T-helper 9 cell (primary cell): ENCODE results near the gene SELENOO.
A peak's percentile ranks its signal among the peaks of the same experiment; 100 is the strongest.
"Not testable (repeated sequence)": the region's sequence is repeated elsewhere in the genome, so short reads cannot be mapped to it uniquely, and the experiment has no call there.

Experiments used
- DNase-seq: peaks from one replicate; pipeline ENCODE4 v3.0.0-alpha.2; 2020

The SELENOO gene

DNA sequence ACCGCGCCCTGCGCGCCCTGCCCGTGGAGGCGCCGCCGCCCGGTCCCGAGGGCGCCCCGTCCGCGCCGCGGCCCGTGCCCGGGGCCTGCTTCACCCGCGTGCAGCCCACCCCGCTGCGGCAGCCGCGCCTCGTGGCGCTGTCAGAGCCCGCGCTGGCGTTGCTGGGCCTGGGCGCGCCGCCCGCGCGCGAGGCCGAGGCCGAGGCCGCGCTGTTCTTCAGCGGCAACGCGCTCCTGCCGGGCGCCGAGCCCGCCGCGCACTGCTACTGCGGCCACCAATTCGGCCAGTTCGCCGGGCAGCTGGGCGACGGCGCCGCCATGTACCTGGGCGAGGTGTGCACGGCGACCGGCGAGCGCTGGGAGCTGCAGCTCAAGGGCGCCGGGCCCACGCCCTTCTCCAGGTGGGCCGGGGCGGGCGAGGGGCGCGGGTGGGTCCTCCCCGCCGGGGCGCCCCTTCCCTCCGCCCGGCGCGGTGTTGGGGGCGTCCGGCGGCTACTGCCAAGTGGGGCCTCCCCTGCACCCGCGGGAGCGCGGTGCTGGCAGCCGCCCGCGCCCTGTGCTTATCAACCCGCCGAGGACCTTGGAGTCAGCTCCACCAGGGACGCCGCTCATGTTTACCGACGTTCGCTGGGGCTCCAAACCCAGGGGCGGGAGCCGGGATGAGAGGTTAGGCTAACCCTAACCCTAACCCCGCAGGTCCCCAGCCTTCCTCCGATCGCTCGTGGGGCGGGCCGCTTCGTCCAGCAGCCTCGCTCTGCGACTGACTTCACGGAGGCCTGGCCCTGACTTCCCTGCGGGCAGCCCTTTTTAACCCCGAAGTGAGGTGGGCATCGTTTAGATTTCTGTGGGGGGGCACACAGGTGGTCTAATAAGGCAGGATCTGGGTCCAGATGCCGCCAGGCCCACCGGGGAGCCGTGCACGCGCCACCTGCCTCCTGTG is 649 bp downstream of the SELENOO start:
- DNase-seq: no peak

DNA sequence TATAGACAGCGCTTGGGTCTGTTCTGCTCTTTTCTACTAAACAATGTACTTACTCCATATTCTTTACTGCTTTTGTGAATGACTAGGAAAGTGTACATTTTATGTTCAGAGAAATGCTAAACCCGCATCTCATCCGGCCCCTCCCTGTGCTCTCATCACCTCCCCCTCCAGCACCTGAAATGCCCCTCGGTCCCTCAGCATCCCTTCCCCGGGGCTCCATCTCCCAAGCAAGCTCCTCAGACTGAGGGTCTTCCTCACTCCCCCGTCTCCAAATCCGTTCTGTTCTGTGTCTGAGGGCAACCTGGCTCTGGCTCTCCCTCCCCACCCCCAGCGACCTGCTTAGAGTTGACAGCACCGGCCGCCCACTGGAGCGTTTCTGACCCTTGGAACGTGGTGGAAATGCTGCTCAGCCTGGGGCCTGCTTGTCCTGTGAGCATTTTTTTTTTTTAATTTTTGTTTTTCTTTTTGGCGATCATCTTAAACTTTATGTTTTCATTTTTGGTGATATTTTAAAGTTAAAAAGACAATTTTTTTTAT is 1.4 kb downstream of the SELENOO start:
- DNase-seq: no peak

DNA sequence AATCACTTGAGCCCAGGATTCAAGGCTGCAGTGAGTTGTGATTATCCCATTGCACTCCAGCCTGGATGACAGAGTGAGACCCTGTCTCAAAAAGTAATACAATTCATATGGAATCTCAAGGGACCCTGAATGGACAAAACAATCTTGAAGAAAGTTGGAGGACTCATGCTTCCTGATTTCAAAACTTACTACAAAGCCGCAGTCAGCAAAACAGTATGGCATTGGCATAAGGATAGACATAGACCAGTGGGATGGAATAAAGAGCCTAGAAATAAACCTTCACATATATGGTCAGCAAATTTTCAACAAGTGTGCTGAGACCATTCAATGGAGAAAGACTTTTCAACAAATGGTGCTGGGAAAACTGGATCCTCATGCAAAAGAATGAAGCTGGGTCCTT is 2.5 kb downstream of the SELENOO start:
- DNase-seq: no peak

DNA sequence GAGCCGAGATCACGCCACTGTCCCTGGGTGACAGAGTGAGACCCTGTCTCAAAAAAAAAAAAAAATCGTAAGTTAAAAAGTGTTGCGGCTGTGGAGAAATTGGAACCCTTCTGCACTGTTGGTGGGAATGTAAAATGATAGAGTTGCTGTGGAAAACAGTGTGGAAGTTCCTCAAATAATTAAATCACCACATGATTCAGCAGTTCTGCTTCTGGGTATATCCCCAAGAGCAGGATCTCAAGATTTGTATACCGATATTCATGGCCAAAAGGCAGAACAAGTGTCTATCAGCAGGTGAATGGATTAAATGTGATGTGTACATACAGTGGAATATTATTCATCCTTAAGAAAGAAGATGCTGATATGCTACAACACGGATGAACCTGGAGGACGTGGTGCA is 3.8 kb downstream of the SELENOO start:
- DNase-seq: no peak

DNA sequence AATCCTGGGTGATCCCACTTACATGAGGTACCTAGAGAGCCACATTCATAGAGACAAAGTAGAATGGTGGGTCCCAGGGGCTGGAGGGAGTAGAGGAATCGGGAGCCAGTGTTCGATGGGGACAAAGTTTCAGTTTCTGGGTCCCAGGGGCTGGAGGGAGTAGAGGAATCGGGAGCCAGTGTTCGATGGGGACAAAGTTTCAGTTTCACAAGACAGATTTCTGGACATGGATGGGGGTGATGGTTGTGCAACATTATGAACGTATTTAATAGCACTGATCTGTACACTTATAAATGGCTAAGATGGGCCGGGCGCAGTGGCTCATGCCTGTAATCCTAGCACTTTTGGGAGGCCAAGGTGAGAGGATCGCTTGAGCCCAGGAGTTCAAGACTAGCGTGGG is 4.2 kb downstream of the SELENOO start:
- DNase-seq: not testable (repeated sequence)

DNA sequence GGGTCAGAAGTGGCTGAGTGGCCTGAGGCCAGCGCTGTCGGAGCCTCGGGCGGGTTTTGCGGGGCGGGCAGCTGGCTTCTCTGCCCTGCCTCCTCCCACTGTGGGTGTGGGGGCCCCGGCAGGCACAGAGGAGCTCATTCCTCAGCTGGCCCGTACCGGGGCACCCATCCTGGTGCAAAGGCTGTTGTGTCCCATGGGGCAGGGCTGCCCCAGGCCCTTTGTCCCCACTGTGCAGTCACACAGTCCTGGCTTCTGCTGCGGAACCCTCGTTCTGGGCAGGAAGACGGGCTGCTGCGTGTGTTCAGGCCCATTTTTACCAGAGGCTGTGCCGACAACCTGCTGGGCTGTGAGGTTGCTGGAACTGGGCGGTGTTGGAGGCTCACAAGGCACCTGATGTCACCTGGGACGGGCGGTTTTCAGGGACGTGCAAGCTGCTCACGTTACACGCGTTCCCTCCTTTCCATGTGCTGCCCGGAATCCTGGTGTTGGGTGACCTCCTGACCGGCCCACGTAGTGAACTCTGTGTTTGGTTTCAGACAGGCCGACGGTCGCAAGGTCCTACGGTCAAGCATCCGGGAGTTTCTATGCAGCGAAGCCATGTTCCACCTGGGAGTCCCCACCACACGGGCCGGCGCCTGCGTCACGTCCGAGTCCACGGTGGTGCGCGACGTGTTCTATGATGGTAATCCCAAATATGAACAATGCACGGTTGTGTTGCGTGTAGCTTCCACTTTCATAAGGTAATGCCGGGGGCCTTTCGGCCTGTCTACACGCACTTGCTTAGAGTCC is 5.2 kb downstream of the SELENOO start:
- DNase-seq: no peak

DNA sequence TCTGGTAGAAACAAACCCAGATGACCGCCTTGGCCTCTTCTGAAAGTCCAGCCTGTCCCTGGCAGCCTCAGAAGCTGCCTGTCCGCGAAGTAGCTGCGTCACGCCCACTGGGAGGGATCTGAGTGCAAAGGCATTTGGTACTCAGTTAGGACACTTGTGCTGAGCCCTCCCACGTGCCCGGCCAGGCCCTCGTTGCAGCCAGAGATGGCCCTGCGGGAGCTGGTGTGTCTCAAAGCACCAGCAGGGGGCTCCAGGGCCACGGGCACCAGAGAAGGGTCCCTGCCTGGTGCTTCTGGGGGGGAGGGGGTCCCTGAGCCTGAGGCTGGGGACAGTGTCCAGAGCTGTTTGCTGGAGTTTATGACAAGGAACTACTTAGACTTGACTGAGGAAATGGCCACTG is 5.8 kb downstream of the SELENOO start:
- no peak for DNase-seq

DNA sequence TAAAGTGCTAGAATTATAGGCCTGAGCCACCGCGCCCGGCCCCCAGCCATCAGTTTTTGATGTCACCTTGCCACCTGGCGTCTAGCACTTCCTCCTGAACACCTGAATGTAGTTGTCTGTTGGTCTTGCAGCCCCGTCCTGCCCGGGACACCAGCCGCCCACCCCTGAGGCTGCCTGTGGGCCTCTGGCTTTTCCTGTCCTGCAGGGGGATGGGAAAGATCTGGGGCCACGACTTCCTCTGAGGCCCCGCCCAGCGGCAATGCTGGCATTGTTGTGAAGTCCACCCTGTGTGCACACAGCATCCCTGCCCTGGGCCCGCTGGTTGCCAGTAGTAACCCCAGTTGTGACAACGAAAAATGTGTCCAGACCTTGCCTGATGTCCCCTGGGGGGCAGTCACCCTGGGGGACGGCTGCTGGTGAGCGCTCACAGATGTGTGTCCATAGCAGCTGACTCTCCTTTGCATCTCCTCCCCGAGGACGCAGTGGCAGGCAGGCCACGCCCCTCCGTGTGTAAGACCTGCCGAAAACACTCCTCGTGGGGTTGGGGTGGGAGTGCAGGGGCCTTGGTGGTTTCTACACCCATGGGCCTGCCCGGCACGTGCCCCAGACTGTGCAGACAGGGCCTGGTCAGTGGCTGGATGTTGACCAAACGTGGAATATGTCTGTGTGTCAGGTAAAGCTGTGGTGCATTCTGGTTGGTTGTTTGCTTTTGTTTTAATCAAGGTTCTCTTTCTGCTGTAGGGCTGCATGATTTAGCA is 6.8 kb downstream of the SELENOO start:
- DNase-seq: no peak

DNA sequence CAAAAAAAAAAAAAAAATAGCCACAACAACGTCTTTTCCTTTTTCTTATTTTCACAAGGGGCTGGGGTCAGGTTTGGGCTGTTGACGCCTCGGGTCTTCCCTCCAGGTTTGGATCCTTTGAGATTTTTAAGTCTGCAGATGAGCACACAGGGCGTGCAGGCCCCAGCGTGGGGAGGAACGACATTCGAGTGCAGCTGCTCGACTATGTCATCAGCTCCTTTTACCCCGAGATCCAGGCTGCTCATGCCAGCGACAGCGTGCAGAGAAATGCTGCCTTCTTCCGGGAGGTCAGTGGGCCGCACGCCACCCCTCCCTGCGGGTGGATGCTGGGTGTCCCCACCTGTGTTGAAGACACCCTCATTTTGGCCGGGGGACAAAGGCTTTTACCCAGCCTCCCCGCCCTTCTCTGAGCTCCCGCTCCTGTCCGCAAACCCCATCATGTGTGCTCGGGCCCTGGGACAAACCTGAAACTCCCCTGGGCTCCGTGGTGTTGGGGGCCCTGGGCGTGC is 7.7 kb downstream of the SELENOO start:
- DNase-seq: no peak

DNA sequence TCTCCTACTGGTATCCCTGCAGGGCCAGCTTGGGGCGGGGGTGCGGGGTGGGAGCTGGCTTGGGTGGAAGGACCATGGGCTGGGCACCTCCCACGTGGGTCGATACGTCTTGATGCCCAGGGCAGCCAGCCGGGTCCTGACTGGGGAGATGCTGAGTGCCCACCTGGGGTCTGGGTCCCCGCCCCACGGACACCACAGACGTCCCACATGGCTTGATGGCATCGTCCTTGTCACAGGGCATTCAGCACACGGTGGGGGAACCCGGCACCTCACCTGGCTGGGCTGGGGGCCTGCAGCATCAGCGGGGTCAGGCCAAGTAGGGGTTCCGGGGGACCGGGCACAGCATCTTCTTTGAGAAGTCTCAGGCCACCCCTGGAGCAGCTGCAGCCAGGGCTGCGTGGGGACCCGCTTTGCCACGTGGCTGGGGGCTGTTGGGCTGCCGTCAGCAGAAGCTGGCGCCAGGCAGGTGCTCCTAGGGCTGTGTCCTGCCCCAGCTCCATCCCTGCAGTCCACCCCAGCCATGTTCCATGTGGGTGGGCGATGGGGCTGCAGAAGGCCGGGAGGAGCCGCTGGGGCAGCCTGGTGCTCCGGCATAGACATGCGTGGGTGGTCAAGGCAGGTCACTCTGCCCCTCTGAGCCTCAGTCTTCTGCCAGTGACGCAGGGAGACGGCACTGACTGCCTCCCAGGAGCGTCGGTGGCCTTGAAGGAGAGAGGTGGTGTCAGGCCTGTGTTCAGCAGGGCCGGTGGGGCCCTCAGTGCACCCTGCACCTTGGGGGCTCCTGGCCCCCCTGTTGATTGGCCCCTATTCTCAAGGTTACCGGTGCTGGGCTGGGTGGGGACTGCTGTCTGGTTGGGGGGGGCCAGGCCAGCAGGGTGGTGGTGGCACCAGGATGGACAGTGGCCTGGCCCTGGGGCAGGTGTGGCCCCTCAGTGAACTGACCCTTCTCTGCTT is 8.4 kb downstream of the SELENOO start:
- DNase-seq: no peak

DNA sequence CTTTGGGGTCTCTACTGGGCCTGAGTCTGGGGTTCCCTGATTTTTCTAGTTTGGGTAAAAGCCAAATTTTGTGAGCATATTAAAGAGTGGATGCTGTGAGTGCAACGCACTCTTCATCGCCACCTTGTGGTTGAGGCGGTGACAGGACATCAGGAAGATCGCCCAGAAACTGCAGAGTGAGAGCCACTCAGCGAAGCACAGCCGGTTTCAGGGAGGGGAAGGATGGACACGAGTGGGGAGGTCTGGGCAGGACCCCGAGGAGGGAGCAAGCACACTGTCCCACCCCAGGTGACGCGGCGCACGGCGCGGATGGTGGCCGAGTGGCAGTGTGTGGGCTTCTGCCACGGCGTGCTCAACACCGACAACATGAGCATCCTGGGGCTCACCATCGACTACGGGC is 9.1 kb downstream of the SELENOO start:
- peak; percentile 70 for DNase-seq

DNA sequence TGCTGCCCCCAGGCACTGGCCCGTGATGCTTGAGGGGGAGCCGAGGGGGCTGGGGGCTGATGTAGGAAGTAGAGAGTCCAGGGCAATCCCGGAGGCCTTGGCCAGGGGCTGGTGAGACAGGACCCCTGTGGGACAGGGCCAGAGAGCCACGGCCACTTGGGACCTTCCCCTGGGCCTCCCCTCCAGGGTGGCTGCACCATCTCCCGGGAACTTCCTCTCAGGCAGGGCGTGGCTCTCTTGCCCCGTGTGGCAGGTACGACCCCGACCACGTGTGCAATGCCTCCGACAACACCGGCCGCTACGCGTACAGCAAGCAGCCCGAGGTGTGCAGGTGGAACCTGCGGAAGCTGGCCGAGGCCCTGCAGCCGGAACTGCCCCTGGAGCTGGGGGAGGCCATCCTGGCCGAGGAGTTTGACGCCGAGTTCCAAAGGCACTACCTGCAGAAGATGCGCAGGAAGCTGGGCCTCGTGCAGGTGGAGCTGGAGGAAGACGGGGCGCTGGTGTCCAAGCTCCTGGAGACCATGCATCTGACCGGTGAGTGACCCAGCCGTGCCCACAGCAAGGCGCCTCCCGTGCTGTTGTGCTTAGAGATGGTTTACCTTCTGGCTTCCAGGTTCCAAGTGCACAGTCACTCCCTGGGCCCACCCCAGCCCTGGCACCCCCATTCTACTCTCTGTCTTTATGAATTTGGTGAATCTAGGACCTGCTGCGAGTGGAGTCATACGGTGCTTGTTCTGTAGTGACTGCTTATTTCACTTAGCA is 9.7 kb downstream of the SELENOO start:
- DNase-seq: no peak

DNA sequence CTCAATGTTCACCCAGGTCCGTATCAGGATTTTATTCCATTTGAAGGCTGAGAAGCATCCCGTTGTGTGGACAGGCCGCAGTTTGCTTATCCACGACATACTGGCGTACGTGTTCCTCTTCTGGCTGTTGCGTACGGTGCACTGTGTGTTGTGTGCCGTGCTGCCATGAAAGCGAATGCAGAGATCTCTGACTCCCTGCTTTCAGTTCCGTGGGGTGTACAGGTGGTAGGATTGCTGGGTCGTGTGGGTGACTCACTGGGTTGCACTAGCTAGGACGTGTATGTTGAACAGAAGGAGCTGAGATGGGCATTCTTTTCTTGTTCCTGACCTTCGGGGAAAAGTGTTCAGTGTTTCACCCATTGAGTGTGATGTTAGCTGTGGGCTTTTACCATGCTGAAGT is 10.3 kb downstream of the SELENOO start:
- no peak for DNase-seq

DNA sequence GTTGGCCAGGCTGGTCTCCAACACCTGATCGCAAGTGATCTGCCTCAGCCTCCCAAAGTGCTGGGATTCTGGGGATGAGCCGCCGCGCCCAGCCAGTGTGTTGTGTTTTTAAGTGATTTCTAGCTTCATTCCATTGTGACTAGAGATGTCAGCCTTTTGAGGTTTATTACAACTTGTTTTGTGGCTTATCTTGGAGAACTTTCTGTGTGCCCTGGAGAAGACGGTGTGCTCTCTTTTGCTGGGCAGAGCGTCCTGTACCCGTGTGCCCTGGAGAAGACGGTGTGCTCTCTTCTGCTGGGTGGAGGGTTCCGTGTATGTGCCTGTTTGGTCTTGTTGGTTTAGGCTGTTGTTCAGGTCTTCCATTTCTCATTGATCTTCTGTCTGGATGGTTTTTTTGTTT is 12.5 kb downstream of the SELENOO start:
- DNase-seq: no peak

DNA sequence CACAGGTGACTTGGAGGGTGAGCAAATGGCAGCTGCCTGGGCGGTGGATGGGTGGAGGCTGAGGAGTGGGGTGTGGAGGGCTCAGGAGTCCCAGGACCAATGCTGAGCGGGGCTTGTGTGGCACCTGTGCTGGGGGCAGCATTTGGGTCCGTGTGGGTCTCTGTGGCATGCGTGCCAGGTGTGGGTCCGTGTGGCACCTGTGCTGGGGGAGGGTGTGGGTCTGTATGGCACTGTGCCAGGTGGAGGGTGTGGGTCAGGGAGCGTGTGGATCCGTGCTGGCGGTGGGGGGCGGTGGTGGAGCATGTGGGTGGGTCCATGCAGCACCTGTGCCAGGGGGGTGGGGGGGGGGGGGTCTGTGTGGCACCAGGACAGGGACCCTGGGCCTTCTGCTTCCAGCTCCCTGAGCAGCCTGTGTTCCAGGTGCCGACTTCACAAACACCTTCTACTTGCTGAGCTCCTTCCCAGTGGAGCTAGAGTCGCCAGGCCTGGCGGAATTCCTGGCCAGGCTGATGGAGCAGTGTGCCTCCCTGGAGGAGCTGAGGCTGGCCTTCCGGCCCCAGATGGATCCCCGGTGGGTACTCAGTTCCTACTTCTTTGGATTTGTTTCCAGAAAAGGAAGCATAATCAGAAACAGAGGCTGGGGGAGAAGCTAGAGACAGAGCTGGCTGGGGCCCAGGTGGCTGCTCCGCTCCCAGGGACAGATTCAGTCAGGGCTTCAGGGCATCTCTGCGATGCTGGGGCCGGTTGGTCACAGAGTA is 14.7 kb downstream of the SELENOO start:
- DNase-seq: no peak

DNA sequence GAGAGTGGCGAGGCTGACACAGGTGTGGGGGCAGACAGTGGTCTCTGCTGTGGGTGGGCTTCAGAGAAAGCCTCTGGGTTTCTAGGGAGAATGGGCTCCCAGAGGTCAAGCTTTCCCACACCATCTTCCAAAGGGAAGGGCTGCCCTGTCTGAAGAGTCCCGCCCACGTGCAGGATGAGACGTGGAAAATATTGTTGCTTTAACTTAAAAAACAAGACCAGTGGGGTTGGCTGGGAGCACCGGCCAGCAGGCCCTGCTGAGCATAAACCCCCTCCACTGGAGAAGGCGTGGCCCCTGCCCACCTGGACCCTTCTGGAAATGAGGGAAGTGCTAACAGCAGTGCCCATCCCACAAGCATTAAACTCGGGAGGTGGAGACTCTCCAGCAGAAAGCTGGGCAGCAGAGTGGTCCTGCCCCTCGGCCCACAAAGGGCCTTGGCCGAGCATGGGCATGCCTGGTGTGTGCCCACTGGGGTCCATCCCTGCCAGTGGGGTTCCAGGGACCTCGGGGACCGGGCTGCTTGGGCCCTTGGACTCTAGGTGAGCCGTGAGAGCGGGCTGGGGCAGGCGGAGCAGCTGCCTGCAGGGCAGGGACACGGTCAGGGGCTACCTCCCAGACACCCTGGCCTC is 15.4 kb downstream of the SELENOO start:
- no peak for DNase-seq

DNA sequence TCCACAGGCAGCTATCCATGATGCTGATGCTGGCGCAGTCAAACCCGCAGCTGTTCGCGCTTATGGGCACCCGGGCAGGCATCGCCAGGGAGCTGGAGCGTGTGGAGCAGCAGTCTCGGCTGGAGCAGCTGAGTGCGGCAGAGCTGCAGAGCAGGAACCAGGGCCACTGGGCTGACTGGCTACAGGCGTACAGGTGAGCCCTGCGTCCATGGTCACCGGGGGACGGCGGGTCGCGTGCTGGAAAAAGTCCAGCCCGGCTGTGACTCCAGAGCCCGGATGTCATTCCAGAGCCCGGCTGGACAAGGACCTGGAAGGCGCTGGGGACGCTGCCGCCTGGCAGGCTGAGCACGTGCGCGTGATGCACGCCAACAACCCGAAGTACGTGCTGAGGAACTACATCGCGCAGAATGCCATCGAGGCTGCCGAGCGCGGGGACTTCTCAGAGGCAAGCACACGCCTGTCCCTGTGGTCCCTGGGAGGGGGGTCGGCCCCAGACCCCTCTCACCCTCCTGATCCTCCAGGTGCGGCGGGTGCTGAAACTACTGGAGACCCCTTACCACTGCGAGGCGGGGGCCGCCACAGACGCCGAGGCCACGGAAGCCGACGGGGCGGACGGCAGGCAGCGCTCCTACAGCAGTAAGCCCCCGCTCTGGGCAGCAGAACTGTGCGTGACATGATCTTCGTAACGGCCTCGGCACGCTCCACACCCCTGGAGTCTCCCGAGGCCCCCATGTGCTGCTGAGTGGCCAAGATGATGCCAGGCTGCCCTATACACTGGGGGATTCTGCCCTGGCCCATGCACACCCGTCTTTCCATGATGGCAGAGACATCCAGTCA is 16.1 kb downstream of the SELENOO start:
- no peak for DNase-seq

DNA sequence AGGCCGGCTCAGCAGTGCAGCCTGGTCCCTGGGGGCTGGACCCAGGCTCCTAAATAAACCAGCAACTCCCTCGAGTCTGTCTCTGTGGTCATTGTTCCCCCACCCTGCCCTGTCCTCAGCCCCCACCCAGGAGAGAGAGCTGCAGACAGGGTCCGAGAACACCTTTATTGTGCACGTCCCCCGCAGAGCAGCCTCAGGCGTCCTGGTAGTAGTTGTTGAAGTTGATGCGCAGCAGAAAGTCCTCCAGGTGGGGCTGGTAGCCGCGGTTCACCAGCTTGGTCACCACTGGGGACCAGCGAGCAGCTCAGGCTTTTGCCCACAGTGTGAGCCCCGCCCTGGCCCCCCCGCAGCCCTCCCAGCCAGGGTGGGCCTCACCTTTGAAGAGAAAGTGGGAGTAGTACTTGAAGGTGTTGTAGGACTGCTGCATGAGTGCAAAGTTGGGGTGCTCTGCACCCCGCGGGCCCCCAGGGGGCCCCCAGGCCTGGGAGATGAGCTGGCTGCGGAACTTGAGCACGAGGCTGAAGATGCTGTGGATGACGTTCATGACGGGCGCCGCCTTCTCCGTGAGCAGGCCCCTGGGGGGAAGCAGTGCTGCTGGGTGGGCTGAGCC is 16.8 kb downstream of the SELENOO start:
- no peak for DNase-seq
